ENCODE data around the gene MYL4.
A peak's percentile ranks its signal among the peaks of the same experiment; 100 is the strongest.
"Not testable (repeated sequence)": the region's sequence is repeated elsewhere in the genome, so short reads cannot be mapped to it uniquely, and the experiment has no call there.

MYL4 gene

GRCh38 chr17:47208744-47209488 is at the start of gene MYL4:
MYL4 (plus strand) TSS chr17:47209348; CDS start chr17:47209423, 75 bp downstream.
- peak; percentile 30 for DNase-seq

- no peak for DNase-seq
Measured at GRCh38 chr17:47162013-47162622, 47.0 kb upstream of the MYL4 start.

- DNase-seq: no peak
Measured at GRCh38 chr17:47164263-47164662, 44.9 kb upstream of the MYL4 start.

GRCh38 chr17:47165137-47165536 is 44.0 kb upstream of the MYL4 start:
- no peak for DNase-seq

- not testable (repeated sequence) for DNase-seq
Measured at GRCh38 chr17:47166854-47167253, 42.3 kb upstream of the MYL4 start.

GRCh38 chr17:47168896-47169295 is 40.3 kb upstream of the MYL4 start:
- DNase-seq: not testable (repeated sequence)

GRCh38 chr17:47170710-47171109 is 38.4 kb upstream of the MYL4 start:
- no peak for DNase-seq

GRCh38 chr17:47172696-47173565 is 36.2 kb upstream of the MYL4 start:
- DNase-seq: no peak

GRCh38 chr17:47174823-47175222 is 34.3 kb upstream of the MYL4 start:
- not testable (repeated sequence) for DNase-seq

- no peak for DNase-seq
Measured at GRCh38 chr17:47176389-47176826, 32.7 kb upstream of the MYL4 start.

- no peak for DNase-seq
Measured at GRCh38 chr17:47177261-47177660, 31.9 kb upstream of the MYL4 start.

GRCh38 chr17:47179141-47179540 is 30.0 kb upstream of the MYL4 start:
- DNase-seq: no peak

GRCh38 chr17:47180337-47180736 is 28.8 kb upstream of the MYL4 start:
- DNase-seq: no peak

- DNase-seq: not testable (repeated sequence)
Measured at GRCh38 chr17:47180988-47181387, 28.2 kb upstream of the MYL4 start.

- DNase-seq: peak; percentile 28
Measured at GRCh38 chr17:47184681-47185080, 24.5 kb upstream of the MYL4 start.

GRCh38 chr17:47188271-47188875 is 20.8 kb upstream of the MYL4 start:
- DNase-seq: no peak

GRCh38 chr17:47188876-47189731 is 20.0 kb upstream of the MYL4 start, which contains the start of gene CDC27:
CDC27 (minus strand) TSS chr17:47189295; CDS start chr17:47189172, 123 bp downstream.
- DNase-seq: peak; percentile 100

- DNase-seq: no peak
Measured at GRCh38 chr17:47189732-47190237, 19.4 kb upstream of the MYL4 start.

- DNase-seq: no peak
Measured at GRCh38 chr17:47190243-47190642, 18.9 kb upstream of the MYL4 start.

- no peak for DNase-seq
Measured at GRCh38 chr17:47190770-47191169, 18.4 kb upstream of the MYL4 start.

GRCh38 chr17:47192554-47192953 is 16.6 kb upstream of the MYL4 start:
- DNase-seq: no peak
